Nephron (organoid): ENCODE results near the gene TPSAB1.

Experiments
- H3K27ac Mint-ChIP-seq, 3 experiments: 2 replicates each; pipeline ENCODE4 v1.8.0; 2020; ENCODE audit warnings: mixed read lengths in 3 of 3, mild to moderate bottlenecking in 2 of 3, moderate library complexity in 1 of 3
- H3K27me3 Mint-ChIP-seq: 2 replicates; pipeline ENCODE4 v1.8.0; 2021; ENCODE audit warnings: low read depth, mild to moderate bottlenecking, moderate library complexity, mixed read lengths
- H3K36me3 Mint-ChIP-seq: 2 replicates; pipeline ENCODE4 v1.8.0; 2020; ENCODE audit warnings: low read depth, mixed read lengths
- H3K4me1 Mint-ChIP-seq: 2 replicates; pipeline ENCODE4 v1.8.0; 2020; ENCODE audit warnings: mixed read lengths
- H3K4me3 Mint-ChIP-seq, 3 experiments: 2 replicates each; pipeline ENCODE4 v1.8.0; 2020; ENCODE audit warnings: mild to moderate bottlenecking in 3 of 3, mixed read lengths in 3 of 3, moderate library complexity in 2 of 3
- H3K9me3 Mint-ChIP-seq: 2 replicates; pipeline ENCODE4 v1.8.0; 2020; ENCODE audit warnings: mixed read lengths
- TF ChIP-seq, protein P1 (sequence below), 3 experiments: fragments of 200-600 bp; sonication (generic); IDR thresholded peaks; one replicate each; pipeline ENCODE4 v1.5.0; 2021; ENCODE audit warnings: antibody characterized with exemption in 3 of 3; ENCODE audit not compliant: unreplicated experiment in 3 of 3

The TPSAB1 gene

DNA sequence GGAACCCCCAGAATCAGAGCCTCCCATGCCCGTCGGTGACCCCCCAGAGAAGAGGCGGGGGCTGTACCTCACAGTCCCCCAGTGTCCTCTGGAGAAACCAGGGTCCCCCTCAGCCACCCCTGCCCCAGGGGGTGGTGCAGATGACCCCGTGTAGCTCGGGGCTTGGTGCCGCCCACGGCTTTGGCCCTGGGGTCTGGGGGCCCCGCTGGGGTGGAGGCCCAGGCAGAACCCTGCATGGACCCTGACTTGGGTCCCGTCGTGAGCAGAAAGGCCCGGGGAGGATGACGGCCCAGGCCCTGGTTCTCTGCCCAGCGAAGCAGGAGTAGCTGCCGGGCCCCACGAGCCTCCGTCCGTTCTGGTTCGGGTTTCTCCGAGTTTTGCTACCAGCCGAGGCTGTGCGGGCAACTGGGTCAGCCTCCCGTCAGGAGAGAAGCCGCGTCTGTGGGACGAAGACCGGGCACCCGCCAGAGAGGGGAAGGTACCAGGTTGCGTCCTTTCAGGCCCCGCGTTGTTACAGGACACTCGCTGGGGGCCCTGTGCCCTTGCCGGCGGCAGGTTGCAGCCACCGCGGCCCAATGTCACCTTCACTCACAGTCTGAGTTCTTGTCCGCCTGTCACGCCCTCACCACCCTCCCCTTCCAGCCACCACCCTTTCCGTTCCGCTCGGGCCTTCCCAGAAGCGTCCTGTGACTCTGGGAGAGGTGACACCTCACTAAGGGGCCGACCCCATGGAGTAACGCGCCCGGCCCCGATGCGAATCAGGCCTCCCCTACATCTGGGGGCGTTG is 19.5 kb upstream of the TPSAB1 start:
- H3K27ac Mint-ChIP-seq, result no peak overlapping the region
- peaks cover 5% of the 10 kb centered on the region for H3K4me1 Mint-ChIP-seq
- no peak overlapping the region for H3K4me3 Mint-ChIP-seq
- H3K27me3 Mint-ChIP-seq, result peaks cover 7% of the 10 kb centered on the region
- peaks cover 9% of the 10 kb centered on the region for H3K36me3 Mint-ChIP-seq
- H3K9me3 Mint-ChIP-seq, result no peaks in the 10 kb centered on the region
- TF ChIP-seq, protein P1, sequence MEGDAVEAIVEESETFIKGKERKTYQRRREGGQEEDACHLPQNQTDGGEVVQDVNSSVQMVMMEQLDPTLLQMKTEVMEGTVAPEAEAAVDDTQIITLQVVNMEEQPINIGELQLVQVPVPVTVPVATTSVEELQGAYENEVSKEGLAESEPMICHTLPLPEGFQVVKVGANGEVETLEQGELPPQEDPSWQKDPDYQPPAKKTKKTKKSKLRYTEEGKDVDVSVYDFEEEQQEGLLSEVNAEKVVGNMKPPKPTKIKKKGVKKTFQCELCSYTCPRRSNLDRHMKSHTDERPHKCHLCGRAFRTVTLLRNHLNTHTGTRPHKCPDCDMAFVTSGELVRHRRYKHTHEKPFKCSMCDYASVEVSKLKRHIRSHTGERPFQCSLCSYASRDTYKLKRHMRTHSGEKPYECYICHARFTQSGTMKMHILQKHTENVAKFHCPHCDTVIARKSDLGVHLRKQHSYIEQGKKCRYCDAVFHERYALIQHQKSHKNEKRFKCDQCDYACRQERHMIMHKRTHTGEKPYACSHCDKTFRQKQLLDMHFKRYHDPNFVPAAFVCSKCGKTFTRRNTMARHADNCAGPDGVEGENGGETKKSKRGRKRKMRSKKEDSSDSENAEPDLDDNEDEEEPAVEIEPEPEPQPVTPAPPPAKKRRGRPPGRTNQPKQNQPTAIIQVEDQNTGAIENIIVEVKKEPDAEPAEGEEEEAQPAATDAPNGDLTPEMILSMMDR (IDR thresholded peaks at IDR 0.05; ENCODE audit: unreplicated experiment in 3 of 3), result no peak

GRCh38 chr16:1221628-1222552 is 18.6 kb upstream of the TPSAB1 start:
- Mint-ChIP-seq H3K4me3 (no peak overlapping the region), H3K4me1 (peaks cover 5% of the 10 kb centered on the region), H3K36me3 (peaks cover 9% of the 10 kb centered on the region), H3K27ac (no peak overlapping the region), H3K27me3 (peaks cover 7% of the 10 kb centered on the region), H3K9me3 (no peaks in the 10 kb centered on the region)
- TF ChIP-seq, protein P1 (IDR thresholded peaks at IDR 0.05; ENCODE audit: unreplicated experiment in 3 of 3), result no peak

DNA sequence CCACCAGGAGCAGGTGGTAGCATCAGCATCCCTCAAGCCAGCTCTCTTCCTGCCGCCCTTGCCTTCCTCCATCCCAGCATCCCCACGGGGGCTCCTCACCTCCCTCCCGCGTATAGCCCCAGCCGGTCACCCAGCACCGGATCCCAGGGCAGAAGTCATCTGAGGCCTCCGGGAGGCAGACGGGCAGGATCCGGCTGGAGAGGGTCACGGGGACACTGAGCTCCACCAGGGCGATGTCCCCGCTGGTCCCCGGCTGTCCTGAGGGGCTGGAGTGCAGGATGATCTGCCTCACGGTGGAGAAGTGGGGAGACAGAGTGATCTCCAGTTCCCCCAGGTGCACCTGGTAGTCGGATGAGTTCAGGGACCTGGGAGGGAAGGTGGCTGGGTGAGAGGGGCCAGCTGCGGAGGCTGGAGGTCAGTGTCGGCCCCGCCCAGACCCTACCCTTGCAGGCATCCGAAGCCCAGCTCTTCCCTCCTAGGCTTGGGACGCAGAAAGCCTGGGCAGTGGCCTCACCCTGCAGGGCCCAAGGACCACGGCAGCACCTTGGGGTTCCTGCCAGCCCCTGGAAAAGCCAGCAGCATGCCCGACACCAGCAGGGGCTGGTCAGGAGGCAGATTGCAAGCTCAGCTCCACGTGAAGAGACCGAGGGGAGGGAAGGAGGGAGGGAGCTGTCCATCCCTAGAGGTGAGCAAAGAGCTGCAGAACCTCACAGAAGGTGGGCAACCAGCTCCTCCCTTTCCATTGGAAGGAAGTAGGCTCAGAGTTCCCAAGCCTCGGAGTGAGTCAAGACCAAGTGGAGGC is 17.8 kb upstream of the TPSAB1 start:
- TF ChIP-seq, protein P1 (IDR thresholded peaks at IDR 0.05; ENCODE audit: unreplicated experiment in 3 of 3), result no peak
- no peaks in the 10 kb centered on the region for H3K9me3 Mint-ChIP-seq
- peaks cover 7% of the 10 kb centered on the region for H3K27me3 Mint-ChIP-seq

GRCh38 chr16:1223355-1224214 is 16.9 kb upstream of the TPSAB1 start:
- Mint-ChIP-seq H3K27me3 (peaks cover 7% of the 10 kb centered on the region), H3K9me3 (no peaks in the 10 kb centered on the region), H3K4me1 (peaks cover 5% of the 10 kb centered on the region), H3K4me3 (no peak overlapping the region), H3K36me3 (peaks cover 9% of the 10 kb centered on the region), H3K27ac (no peak overlapping the region)
- TF ChIP-seq, protein P1 (IDR thresholded peaks at IDR 0.05; ENCODE audit: unreplicated experiment in 3 of 3), result no peak

More for the DNA sequence above, 17.8 kb upstream of the TPSAB1 start:
- Mint-ChIP-seq H3K4me3 (no peak overlapping the region), H3K27ac (no peak overlapping the region), H3K36me3 (peaks cover 9% of the 10 kb centered on the region), H3K4me1 (peaks cover 5% of the 10 kb centered on the region)

- Mint-ChIP-seq H3K27ac (no peak overlapping the region), H3K4me3 (no peak overlapping the region), H3K36me3 (peaks cover 9% of the 10 kb centered on the region), H3K9me3 (no peaks in the 10 kb centered on the region), H3K27me3 (peaks cover 7% of the 10 kb centered on the region), H3K4me1 (peaks cover 5% of the 10 kb centered on the region)
- TF ChIP-seq, protein P1 (IDR thresholded peaks at IDR 0.05; ENCODE audit: unreplicated experiment in 3 of 3), result no peak
Measured at GRCh38 chr16:1224558-1224957, 15.9 kb upstream of the TPSAB1 start.
